Tibial nerve (tissue), 4 donors: ENCODE results near the gene INPP4A.

Source experiments
- CTCF ChIP-seq, 5 experiments: fragments of 200-600 bp in 3 of 5; fragments of 450-650 bp in 2 of 5; sonication (generic) in 3 of 5; IDR thresholded peaks; one replicate each; pipeline ENCODE4 v1.5.1; 2016 to 2019; ENCODE audit warnings: antibody characterized with exemption in 5 of 5, mild to moderate bottlenecking in 3 of 5, moderate library complexity in 2 of 5
- EP300 ChIP-seq, 2 donors: sonication (generic); formaldehyde crosslinking; IDR thresholded peaks; one replicate each; pipeline ENCODE4 v1.6.1; 2017; ENCODE audit warnings: antibody characterized with exemption in 2 of 2, mild to moderate bottlenecking in 1 of 2
- POLR2A ChIP-seq, 2 donors: fragments of 450-650 bp; IDR thresholded peaks; one replicate each; pipeline ENCODE4 v1.6.1; 2017; ENCODE audit warnings: antibody characterized with exemption in 2 of 2, mild to moderate bottlenecking in 2 of 2, moderate library complexity in 2 of 2

GRCh38 chr2:98460573-98461497 lies 16.2 kb downstream of the INPP4A start:
- TF ChIP-seq CTCF (IDR thresholded peaks at IDR 0.05) (no peak), POLR2A (IDR thresholded peaks at IDR 0.05) (no peak), EP300 (IDR thresholded peaks at IDR 0.05) (no peak)
